Glutamatergic neuron (in vitro differentiated cells): Measurements from ENCODE around the gene SH3PXD2B. TPM values are rescaled to one million over a fixed set of nuclear protein-coding genes. Genes with fewer than 3 reads are reported as not detected.
"Not testable (repeated sequence)": the region's sequence is repeated elsewhere in the genome, so short reads cannot be mapped to it uniquely, and the experiment has no call there.

ENCODE experiments used
- DNase-seq: peaks from one replicate; pipeline ENCODE4 v3.0.0; 2022
- H3K27ac Mint-ChIP-seq: one replicate; pipeline ENCODE4 v1.8.0; 2020; ENCODE audit warnings: mild to moderate bottlenecking, mixed read lengths, inconsistent platforms; ENCODE audit not compliant: unreplicated experiment
- H3K27me3 Mint-ChIP-seq: one replicate; pipeline ENCODE4 v1.8.0; 2020; ENCODE audit warnings: mild to moderate bottlenecking, moderate library complexity, mixed read lengths, inconsistent platforms; ENCODE audit not compliant: unreplicated experiment
- H3K36me3 Mint-ChIP-seq: one replicate; pipeline ENCODE4 v1.8.0; 2020; ENCODE audit warnings: mild to moderate bottlenecking, mixed read lengths, inconsistent platforms; ENCODE audit not compliant: unreplicated experiment
- H3K4me1 Mint-ChIP-seq: one replicate; pipeline ENCODE4 v1.8.0; 2020; ENCODE audit warnings: mild to moderate bottlenecking, low read depth, mixed read lengths, inconsistent platforms; ENCODE audit not compliant: unreplicated experiment
- H3K4me3 Mint-ChIP-seq: one replicate; pipeline ENCODE4 v1.8.0; 2020; ENCODE audit warnings: mild to moderate bottlenecking, mixed read lengths, inconsistent platforms; ENCODE audit not compliant: unreplicated experiment
- H3K9me3 Mint-ChIP-seq: one replicate; pipeline ENCODE4 v1.8.0; 2020; ENCODE audit warnings: mild to moderate bottlenecking, moderate library complexity, mixed read lengths, inconsistent platforms; ENCODE audit not compliant: unreplicated experiment
- CTCF ChIP-seq: fragments of 200-600 bp; sonication (generic); IDR thresholded peaks from one replicate; pipeline ENCODE4 v1.5.0; 2021; ENCODE audit not compliant: partially characterized antibody, unreplicated experiment
- total RNA-seq: library from RNA; stranded (reverse); fragmentation: NEBNext Ultra II Directional; extraction: Animal tissue kit (Norgen Biotek cat#: 25700); gene quantifications from one replicate; pipeline ENCODE4 v1.2.1, GENCODE V29; 2021; ENCODE audit not compliant: unreplicated experiment

The SH3PXD2B gene
- total RNA-seq, 1 donor from 2014 or later, result 96.8 TPM

- peaks cover 11% of the 10 kb centered on the region for H3K27me3 Mint-ChIP-seq
- TF ChIP-seq CTCF, result no peak
- DNase-seq, result no peak
- no peak overlapping the region for H3K27ac Mint-ChIP-seq
- H3K9me3 Mint-ChIP-seq, result peaks cover 9% of the 10 kb centered on the region
- peaks cover 12% of the 10 kb centered on the region for H3K4me1 Mint-ChIP-seq
- H3K4me3 Mint-ChIP-seq, result no peak overlapping the region
- H3K36me3 Mint-ChIP-seq, result peaks cover 18% of the 10 kb centered on the region
These were observed 103.8 kb downstream of the SH3PXD2B start for GRCh38 chr5:172350212-172351181.

DNA sequence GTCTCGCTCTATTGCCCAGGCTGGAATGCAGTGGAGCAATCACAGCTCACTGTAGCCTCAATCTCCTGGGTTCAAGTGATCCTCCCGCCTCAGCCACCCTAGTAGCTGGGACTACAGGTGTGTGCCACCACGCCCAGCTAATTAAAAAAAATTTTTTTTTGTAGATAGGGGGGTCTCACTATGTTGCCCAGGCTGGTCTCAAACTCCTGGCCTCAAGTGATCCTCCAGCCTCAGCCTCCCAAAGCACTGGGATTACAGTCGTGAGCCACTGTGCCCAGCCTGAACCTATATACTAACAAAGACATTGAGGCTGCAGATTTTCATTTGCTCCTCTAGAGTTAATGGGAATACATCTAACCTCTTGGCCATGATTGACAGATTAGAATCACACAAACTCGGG lies 105.6 kb downstream of the SH3PXD2B start:
- H3K4me1 Mint-ChIP-seq, DNase-seq, H3K9me3 Mint-ChIP-seq, H3K27ac Mint-ChIP-seq, H3K27me3 Mint-ChIP-seq, H3K4me3 Mint-ChIP-seq: not testable (repeated sequence)
- H3K36me3 Mint-ChIP-seq, result peaks cover 13% of the 10 kb centered on the region

DNA sequence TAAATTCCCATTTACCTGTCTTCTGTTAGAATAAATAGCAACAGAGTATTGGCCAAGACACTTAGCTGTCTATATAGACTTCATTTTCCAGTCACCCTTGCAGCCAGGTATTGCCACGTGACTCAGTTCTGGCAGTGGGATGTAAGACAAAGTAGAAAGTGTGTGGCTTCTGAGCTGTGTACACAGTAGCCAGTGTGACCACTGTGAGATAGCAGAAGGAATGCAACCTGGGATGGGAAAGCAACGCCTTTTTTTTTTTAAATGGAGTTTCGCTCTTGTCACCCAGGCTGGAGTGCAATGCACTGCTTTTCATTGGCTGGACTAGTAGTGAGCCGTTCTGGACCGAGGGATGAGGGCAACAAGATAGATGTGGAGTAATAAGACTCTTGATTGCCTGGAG lies 106.2 kb downstream of the SH3PXD2B start:
- TF ChIP-seq CTCF, result no peak
- Mint-ChIP-seq H3K9me3 (peaks cover 3% of the 10 kb centered on the region), H3K36me3 (peaks cover 11% of the 10 kb centered on the region), H3K27ac (no peak overlapping the region), H3K27me3 (peaks cover 3% of the 10 kb centered on the region), H3K4me1 (no peaks in the 10 kb centered on the region), H3K4me3 (no peak overlapping the region)
- DNase-seq, result no peak

DNA sequence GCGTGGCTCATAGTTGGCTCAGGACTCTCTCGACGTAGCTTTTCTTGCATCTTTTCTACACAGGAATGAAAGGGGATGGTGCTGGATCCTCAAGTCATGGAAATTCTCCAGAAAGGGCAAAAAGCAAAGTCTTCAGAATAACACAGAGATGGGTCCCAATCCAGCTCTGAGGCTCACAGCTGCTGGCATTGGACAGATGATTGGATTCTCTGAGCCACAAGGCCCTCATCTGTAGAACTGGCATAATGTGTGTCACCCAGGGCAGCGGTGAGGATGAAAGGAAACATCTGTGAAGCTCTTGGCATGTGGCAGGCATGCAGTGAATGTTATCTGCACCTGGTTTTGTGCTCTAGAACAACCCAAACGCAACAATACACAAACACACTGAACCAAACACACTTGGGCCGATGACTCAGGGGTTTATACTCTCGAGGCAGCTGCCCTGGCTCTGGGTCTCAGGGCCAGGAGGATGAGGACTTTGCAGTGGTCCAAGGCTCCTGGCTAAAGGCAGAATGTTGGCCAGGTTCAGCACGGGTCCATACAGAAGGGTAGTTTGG lies 106.8 kb downstream of the SH3PXD2B start:
- Mint-ChIP-seq H3K4me3 (no peak overlapping the region), H3K27me3 (peaks cover 3% of the 10 kb centered on the region), H3K27ac (no peak overlapping the region), H3K4me1 (no peaks in the 10 kb centered on the region), H3K36me3 (peaks cover 6% of the 10 kb centered on the region), H3K9me3 (peaks cover 3% of the 10 kb centered on the region)
- TF ChIP-seq CTCF, result no peak
- no peak for DNase-seq

DNA sequence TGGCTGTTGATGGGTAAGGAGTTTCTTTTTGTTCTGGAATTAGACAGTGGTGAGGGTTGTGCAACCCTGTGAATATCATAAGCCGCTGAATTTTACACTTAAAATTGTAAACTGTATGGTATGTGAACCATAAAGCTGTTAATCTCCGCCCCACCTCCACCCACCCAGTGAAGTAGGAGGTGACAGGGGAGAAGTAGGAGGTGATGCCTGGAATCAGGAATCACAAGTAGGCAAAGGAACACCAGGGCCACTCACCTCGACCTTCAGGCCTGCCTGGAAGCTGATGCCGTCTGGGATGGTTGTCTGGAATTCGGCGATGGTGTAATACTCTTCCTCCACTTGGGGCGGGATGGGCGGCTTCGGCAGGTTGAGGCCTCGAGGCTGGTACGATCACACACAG lies 108.4 kb downstream of the SH3PXD2B start:
- Mint-ChIP-seq H3K4me3 (no peak overlapping the region), H3K36me3 (peaks cover 3% of the 10 kb centered on the region), H3K9me3 (peaks cover 3% of the 10 kb centered on the region), H3K4me1 (no peaks in the 10 kb centered on the region), H3K27me3 (peaks cover 3% of the 10 kb centered on the region), H3K27ac (peak overlapping the region; percentile 19)
- no peak for TF ChIP-seq CTCF
- DNase-seq, result no peak
